GM12873 (cell line): Measurements from ENCODE around the gene CES4A.

ENCODE experiments used
- TF ChIP-seq, protein P1 (sequence below): IDR thresholded peaks from 2 replicates; pipeline ENCODE4 v1.5.1; 2012; ENCODE audit warnings: low read depth, mild to moderate bottlenecking, moderate library complexity, low read length, control low read depth; ENCODE audit not compliant: insufficient read depth; ENCODE audit errors: missing control alignments

Gene CES4A

DNA sequence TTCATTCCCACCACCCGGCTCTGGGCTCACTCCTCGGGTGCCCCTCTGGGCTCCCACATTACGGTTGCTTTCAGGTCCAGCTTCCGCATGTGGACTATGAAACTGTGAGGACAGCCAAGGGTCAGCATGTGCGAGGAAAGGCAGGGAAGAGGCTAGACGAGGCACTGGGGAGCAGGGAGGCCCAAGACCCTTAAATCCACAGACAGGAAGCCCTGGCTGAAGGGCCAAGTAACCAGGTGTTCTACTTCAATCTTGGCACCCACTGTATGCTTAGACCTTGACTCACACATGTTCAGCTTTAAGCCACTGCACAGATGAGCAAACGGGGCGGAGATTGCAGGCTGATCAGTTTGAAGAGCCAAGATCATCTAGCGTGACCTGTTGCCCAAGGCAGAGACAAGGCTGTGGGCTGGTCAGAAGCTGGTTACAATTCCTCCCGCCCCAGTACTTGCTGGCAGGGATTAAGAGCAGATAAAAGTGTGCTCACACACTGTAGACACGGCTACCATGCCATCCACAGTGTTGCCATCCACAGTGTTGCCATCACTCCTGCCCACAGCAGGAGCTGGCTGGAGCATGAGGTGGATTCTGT is at the start of gene CES4A:
TSS of gene CES4A (plus strand) at position 393 of the 592 bp plus-strand sequence. CDS start at position 577, 184 bp downstream.
- TF ChIP-seq, protein P1, sequence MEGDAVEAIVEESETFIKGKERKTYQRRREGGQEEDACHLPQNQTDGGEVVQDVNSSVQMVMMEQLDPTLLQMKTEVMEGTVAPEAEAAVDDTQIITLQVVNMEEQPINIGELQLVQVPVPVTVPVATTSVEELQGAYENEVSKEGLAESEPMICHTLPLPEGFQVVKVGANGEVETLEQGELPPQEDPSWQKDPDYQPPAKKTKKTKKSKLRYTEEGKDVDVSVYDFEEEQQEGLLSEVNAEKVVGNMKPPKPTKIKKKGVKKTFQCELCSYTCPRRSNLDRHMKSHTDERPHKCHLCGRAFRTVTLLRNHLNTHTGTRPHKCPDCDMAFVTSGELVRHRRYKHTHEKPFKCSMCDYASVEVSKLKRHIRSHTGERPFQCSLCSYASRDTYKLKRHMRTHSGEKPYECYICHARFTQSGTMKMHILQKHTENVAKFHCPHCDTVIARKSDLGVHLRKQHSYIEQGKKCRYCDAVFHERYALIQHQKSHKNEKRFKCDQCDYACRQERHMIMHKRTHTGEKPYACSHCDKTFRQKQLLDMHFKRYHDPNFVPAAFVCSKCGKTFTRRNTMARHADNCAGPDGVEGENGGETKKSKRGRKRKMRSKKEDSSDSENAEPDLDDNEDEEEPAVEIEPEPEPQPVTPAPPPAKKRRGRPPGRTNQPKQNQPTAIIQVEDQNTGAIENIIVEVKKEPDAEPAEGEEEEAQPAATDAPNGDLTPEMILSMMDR = no peak

GRCh38 chr16:66939366-66939765 is 49.0 kb upstream of the CES4A start:
- TF ChIP-seq, protein P1 = no peak

GRCh38 chr16:66940236-66940635 is 48.2 kb upstream of the CES4A start:
- TF ChIP-seq, protein P1 = no peak

GRCh38 chr16:66942981-66943380 is 45.4 kb upstream of the CES4A start:
- TF ChIP-seq, protein P1 = no peak

DNA sequence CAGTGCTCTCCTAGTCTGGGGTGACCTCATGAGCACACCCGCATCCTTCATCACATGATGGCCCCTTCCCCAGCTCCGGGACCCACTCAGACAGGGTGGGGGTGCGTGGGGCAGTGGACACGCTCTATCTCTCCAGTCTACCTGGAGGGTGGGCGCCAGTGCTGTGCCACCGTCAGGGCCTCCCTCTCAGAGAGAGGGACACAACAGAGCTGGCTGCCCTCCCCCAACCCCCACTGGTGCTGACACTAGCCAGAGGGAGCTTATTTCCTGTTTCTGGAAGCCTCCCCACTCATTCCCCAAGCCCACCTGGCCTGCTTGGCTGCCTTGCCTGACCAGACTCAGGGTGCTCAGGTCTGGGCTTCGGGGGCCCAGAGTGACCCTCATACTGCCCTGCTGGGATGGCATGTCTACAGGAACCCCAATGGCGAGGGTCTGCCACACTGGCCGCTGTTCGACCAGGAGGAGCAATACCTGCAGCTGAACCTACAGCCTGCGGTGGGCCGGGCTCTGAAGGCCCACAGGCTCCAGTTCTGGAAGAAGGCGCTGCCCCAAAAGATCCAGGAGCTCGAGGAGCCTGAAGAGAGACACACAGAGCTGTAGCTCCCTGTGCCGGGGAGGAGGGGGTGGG is 44.8 kb upstream of the CES4A start:
- TF ChIP-seq, protein P1 = no peak

- TF ChIP-seq, protein P1 = no peak
These were observed 44.3 kb upstream of the CES4A start for GRCh38 chr16:66944054-66944441.

GRCh38 chr16:66945939-66946338 is 42.5 kb upstream of the CES4A start:
- TF ChIP-seq, protein P1 = no peak
